ENCODE data around the gene CCNK. TPM values are rescaled to one million over a fixed set of nuclear protein-coding genes. Genes with fewer than 3 reads are reported as not detected.

Gene CCNK
- total RNA-seq, 4 donors from 2014 or later, result 14.5 to 42.6 (median 31.3) TPM

- peaks cover 34 to 41% (median 36%) of the 10 kb centered on the region in 4 donors for H3K4me1 ChIP-seq
- in situ Hi-C loops (cut with MboI; ENCODE audit: low pct_ligation_motif_present in 1 of 4, low pct_unique_long_range_greater_than_20kb in 1 of 4, low sequenced_read_pairs in 3 of 4), result loop anchor here in 2 of 4 donors (5.0 to 25.0 kb wide), 2 partner anchors 100 to 360 kb away; no protein-coding TSS in a partner anchor
- no peaks in the 10 kb centered on the region for H3K9me3 ChIP-seq
- no peaks in the 10 kb centered on the region for H3K27me3 ChIP-seq
- no peak for DNase-seq
- WGBS, 2 donors (ENCODE audit: low coverage in 1 of 2), result 85% methylated on average over 18 of the region's 19 CpGs; no CpG with 5 or more reads in 1 of the 2 donors
- intact Hi-C loops (cut with DNase I; ENCODE audit: low total_unique reads), result no loop called here
- TF ChIP-seq CTCF (IDR thresholded peaks at IDR 0.05) (no peak), EP300 (IDR thresholded peaks at IDR 0.05; ENCODE audit: low read depth) (no peak), POLR2A (IDR thresholded peaks at IDR 0.05) (no peak), POLR2AphosphoS5 (IDR thresholded peaks at IDR 0.05) (no peak)
- H3K27ac ChIP-seq, result no peak overlapping the region
- no peaks in the 10 kb centered on the region for H3K36me3 ChIP-seq
- no peak overlapping the region for H3K4me3 ChIP-seq
These were observed 46.3 kb downstream of the CCNK start for GRCh38 chr14:99527427-99528076.

GRCh38 chr14:99529899-99530298 is 48.7 kb downstream of the CCNK start:
- Histone ChIP-seq H3K9me3 (no peaks in the 10 kb centered on the region), H3K4me3 (no peak overlapping the region), H3K4me1 (peaks cover 12 to 18% (median 14%) of the 10 kb centered on the region in 4 donors), H3K27me3 (no peaks in the 10 kb centered on the region), H3K27ac (no peak overlapping the region), H3K36me3 (no peaks in the 10 kb centered on the region)
- WGBS, 2 donors (ENCODE audit: low coverage in 1 of 2), result 77% methylated on average over 4 of the region's 4 CpGs; no CpG with 5 or more reads in 1 of the 2 donors
- in situ Hi-C loops (cut with MboI; ENCODE audit: low pct_ligation_motif_present in 1 of 4, low pct_unique_long_range_greater_than_20kb in 1 of 4, low sequenced_read_pairs in 3 of 4) (loop anchor here in 2 of 4 donors (5.0 to 25.0 kb wide), 2 partner anchors 97 to 357 kb away; no protein-coding TSS in a partner anchor), intact Hi-C loops (cut with DNase I; ENCODE audit: low total_unique reads) (no loop called here)
- DNase-seq, result no peak
- TF ChIP-seq EP300 (IDR thresholded peaks at IDR 0.05; ENCODE audit: low read depth), result no peak
- TF ChIP-seq CTCF (IDR thresholded peaks at IDR 0.05), result no peak
- no peak for TF ChIP-seq POLR2AphosphoS5 (IDR thresholded peaks at IDR 0.05)
- TF ChIP-seq POLR2A (IDR thresholded peaks at IDR 0.05), result no peak

GRCh38 chr14:99530407-99531155 is 49.4 kb downstream of the CCNK start:
- intact Hi-C loops (cut with DNase I; ENCODE audit: low total_unique reads) (no loop called here), in situ Hi-C loops (cut with MboI; ENCODE audit: low pct_ligation_motif_present in 1 of 4, low pct_unique_long_range_greater_than_20kb in 1 of 4, low sequenced_read_pairs in 3 of 4) (loop anchor here in 1 of 4 donors (25.0 kb wide), 1 partner anchor 357 kb away; no protein-coding TSS in a partner anchor)
- H3K27ac ChIP-seq, result peak overlapping the region; percentile 1 to 41 (median 16)
- no peaks in the 10 kb centered on the region for H3K36me3 ChIP-seq
- no peak overlapping the region for H3K4me3 ChIP-seq
- WGBS, 2 donors (ENCODE audit: low coverage in 1 of 2), result 91% methylated on average over 17 of the region's 19 CpGs; no CpG with 5 or more reads in 1 of the 2 donors
- DNase-seq, result no peak
- peaks cover 5 to 16% (median 7%) of the 10 kb centered on the region in 4 donors for H3K4me1 ChIP-seq
- H3K27me3 ChIP-seq, result no peaks in the 10 kb centered on the region
- no peaks in the 10 kb centered on the region for H3K9me3 ChIP-seq
- no peak for TF ChIP-seq CTCF (IDR thresholded peaks at IDR 0.05)
- TF ChIP-seq EP300 (IDR thresholded peaks at IDR 0.05; ENCODE audit: low read depth), result no peak
- no peak for TF ChIP-seq POLR2A (IDR thresholded peaks at IDR 0.05)
- TF ChIP-seq POLR2AphosphoS5 (IDR thresholded peaks at IDR 0.05), result no peak

Measured in transverse colon (tissue), 4 donors.